Calu3 (cell line): ENCODE results near the gene CRELD2. TPM values are rescaled to one million over a fixed set of nuclear protein-coding genes. Genes with fewer than 3 reads are reported as not detected.

Source experiments
- BruUV-seq: library from RNA; stranded (reverse); fragments of 400-500 nt; replicated peaks from 2 replicates; lab custom pipeline; 2021; lab: Mats Ljungman, UMichigan
- CTCF ChIA-PET: fragments of 300-600 bp; sonication (Branson Sonifier 250); formaldehyde crosslinking; loops from one replicate; lab custom pipeline; 2022; ENCODE audit warnings: antibody characterized with exemption; lab: Charles Lee
- DNase-seq: peaks from one replicate; pipeline ENCODE4 v3.0.0; 2022
- H3K27ac Mint-ChIP-seq: one replicate; pipeline ENCODE4 v1.8.0; 2022; ENCODE audit warnings: mixed read lengths; ENCODE audit not compliant: unreplicated experiment
- H3K27me3 Mint-ChIP-seq: one replicate; pipeline ENCODE4 v1.8.0; 2022; ENCODE audit warnings: mixed read lengths; ENCODE audit not compliant: unreplicated experiment
- H3K36me3 Mint-ChIP-seq: one replicate; pipeline ENCODE4 v1.8.0; 2022; ENCODE audit warnings: mild to moderate bottlenecking, moderate library complexity, mixed read lengths; ENCODE audit not compliant: insufficient read depth, unreplicated experiment
- H3K4me1 Mint-ChIP-seq: one replicate; pipeline ENCODE4 v1.8.0; 2022; ENCODE audit warnings: mild to moderate bottlenecking, low read depth, mixed read lengths; ENCODE audit not compliant: unreplicated experiment
- H3K4me3 Mint-ChIP-seq: one replicate; pipeline ENCODE4 v1.8.0; 2022; ENCODE audit warnings: mild to moderate bottlenecking, low read depth, moderate library complexity, mixed read lengths; ENCODE audit not compliant: unreplicated experiment
- H3K9me3 Mint-ChIP-seq: one replicate; pipeline ENCODE4 v1.8.0; 2022; ENCODE audit warnings: low read depth, mixed read lengths; ENCODE audit not compliant: unreplicated experiment
- intact Hi-C: fragments of 100-400 bp; cut with micrococcal nuclease; formaldehyde crosslinking; loops from one replicate; pipeline ENCODE4 v1.10.0; 2022; ENCODE audit not compliant: unreplicated experiment
- total RNA-seq: library from RNA; stranded (reverse); gene quantifications from 2 replicates; pipeline ENCODE4 v1.2.3, GENCODE V29; 2022
- TF ChIP-seq, protein P1 (sequence below): fragments of 200-600 bp; IDR thresholded peaks from one replicate; pipeline ENCODE4 v1.8.0; 2022; ENCODE audit warnings: antibody characterized with exemption; ENCODE audit not compliant: unreplicated experiment

The CRELD2 gene
- total RNA-seq, 1 experiment from 2014 or later = 64.6 TPM

DNA sequence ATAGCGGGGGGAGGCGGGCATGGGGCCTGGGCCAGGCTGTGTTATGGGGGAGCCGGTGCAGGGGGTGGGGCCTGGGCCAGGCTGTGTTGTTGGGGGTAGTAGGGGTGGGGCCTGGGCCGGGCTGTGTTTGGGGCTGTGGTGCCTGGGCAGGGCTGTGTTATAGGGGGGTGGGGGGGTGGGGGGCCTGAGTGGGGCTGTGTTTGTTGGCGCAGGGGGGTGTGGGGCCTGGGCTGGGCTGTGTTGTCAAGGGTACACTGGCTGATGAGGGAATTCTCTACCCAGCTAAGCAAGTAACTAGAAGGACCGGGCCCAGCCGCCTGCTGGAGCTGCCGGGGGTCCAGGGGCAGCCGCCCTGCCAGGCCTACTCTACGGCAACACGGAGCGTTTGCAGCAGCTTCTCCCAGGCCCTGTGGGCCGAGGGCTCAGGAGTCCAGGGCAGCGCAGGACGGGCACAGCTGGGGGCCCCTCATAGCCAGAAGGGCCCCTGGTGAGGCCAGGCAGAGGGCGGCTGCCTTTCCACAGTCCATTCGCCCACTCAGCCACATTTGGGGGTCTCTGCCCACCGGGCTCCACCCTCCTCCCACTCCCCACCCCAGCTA is 32.1 kb downstream of the CRELD2 start:
- Mint-ChIP-seq H3K9me3 (no peaks in the 10 kb centered on the region), H3K36me3 (peaks cover 62% of the 10 kb centered on the region), H3K27me3 (no peaks in the 10 kb centered on the region), H3K27ac (peak overlapping the region; percentile 93), H3K4me1 (peaks cover 13% of the 10 kb centered on the region), H3K4me3 (peak overlapping the region; percentile 58)
- intact Hi-C loops = no loop called here
- CTCF ChIA-PET = interaction anchor here (0.7 to 3.7 kb wide), 7 partner anchors 12 to 80 kb away, joined by 3 to 30 read pairs (median 5); no protein-coding TSS in a partner anchor
- no TSS peak for BruUV-seq
- TF ChIP-seq, protein P1, sequence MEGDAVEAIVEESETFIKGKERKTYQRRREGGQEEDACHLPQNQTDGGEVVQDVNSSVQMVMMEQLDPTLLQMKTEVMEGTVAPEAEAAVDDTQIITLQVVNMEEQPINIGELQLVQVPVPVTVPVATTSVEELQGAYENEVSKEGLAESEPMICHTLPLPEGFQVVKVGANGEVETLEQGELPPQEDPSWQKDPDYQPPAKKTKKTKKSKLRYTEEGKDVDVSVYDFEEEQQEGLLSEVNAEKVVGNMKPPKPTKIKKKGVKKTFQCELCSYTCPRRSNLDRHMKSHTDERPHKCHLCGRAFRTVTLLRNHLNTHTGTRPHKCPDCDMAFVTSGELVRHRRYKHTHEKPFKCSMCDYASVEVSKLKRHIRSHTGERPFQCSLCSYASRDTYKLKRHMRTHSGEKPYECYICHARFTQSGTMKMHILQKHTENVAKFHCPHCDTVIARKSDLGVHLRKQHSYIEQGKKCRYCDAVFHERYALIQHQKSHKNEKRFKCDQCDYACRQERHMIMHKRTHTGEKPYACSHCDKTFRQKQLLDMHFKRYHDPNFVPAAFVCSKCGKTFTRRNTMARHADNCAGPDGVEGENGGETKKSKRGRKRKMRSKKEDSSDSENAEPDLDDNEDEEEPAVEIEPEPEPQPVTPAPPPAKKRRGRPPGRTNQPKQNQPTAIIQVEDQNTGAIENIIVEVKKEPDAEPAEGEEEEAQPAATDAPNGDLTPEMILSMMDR = no peak
- peak; percentile 40 for DNase-seq

DNA sequence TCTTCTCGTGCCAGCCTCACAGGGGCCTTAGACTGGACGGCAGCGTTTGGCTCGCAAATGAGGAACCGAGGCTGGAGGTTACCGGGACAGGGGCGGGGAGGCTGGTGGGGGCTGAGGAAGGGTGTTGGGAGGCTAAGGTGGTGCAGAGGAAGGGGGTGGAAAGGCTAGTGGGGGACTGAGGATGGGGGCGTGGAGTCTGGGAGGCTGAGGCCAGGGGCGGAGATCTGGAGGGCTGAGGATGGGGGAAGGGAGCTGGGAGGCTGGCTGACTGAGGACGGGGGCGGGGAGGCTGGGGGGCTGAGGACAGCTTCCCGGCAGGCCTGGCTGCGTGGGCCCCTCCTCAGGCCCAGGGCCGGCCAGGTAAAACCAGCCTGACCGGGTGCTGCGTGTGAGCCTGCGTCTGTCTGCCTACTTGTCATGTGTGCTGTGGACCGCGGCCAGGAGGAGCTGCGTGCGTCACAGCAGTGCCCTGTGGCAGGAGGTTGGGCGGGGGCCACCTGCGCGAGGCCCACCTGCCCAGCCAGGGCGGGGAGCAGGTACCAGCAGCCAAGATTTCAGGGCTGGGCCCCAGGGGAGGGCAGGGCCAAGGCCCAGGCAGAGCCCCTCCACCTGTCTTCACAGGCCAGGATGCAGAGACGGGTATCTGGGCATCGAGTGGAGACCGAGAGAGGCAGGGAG is 32.7 kb downstream of the CRELD2 start:
- Mint-ChIP-seq H3K36me3 (peaks cover 59% of the 10 kb centered on the region), H3K27me3 (no peaks in the 10 kb centered on the region), H3K4me1 (peaks cover 9% of the 10 kb centered on the region), H3K4me3 (peak overlapping the region; percentile 58), H3K27ac (peak overlapping the region; percentile 93), H3K9me3 (no peaks in the 10 kb centered on the region)
- intact Hi-C loops = no loop called here
- peak; percentile 98 for DNase-seq
- no TSS peak for BruUV-seq
- TF ChIP-seq, protein P1 = no peak
- CTCF ChIA-PET = interaction anchor here (0.6 to 3.7 kb wide), 9 partner anchors 11 to 79 kb away, joined by 3 to 30 read pairs (median 4); no protein-coding TSS in a partner anchor

DNA sequence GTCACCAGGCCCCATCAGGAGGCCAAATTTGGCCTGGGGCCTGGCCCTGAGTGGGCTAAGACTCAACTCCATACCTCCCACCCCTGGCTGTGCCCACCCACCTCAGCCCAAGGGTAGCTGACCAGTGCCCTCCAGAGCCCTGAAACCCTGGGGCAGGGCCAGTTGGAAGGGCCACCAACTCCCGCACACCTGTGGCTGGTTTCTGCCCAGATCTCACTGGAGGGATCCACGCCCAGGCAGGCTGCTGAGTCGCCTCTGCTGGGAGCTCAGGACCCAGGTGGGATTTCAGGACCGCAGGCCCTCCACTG is 33.2 kb downstream of the CRELD2 start:
- TF ChIP-seq, protein P1 = no peak
- CTCF ChIA-PET = interaction anchor here (0.6 to 3.7 kb wide), 9 partner anchors 10 to 78 kb away, joined by 3 to 30 read pairs (median 4); no protein-coding TSS in a partner anchor
- H3K4me3 Mint-ChIP-seq = peak overlapping the region; percentile 58
- H3K4me1 Mint-ChIP-seq = peaks cover 9% of the 10 kb centered on the region
- intact Hi-C loops = no loop called here
- H3K27ac Mint-ChIP-seq = peak overlapping the region; percentile 93
- H3K36me3 Mint-ChIP-seq = peaks cover 62% of the 10 kb centered on the region
- H3K27me3 Mint-ChIP-seq = no peaks in the 10 kb centered on the region
- TSS peak; percentile 91 for BruUV-seq
- peak; percentile 47 for DNase-seq
- no peaks in the 10 kb centered on the region for H3K9me3 Mint-ChIP-seq

DNA sequence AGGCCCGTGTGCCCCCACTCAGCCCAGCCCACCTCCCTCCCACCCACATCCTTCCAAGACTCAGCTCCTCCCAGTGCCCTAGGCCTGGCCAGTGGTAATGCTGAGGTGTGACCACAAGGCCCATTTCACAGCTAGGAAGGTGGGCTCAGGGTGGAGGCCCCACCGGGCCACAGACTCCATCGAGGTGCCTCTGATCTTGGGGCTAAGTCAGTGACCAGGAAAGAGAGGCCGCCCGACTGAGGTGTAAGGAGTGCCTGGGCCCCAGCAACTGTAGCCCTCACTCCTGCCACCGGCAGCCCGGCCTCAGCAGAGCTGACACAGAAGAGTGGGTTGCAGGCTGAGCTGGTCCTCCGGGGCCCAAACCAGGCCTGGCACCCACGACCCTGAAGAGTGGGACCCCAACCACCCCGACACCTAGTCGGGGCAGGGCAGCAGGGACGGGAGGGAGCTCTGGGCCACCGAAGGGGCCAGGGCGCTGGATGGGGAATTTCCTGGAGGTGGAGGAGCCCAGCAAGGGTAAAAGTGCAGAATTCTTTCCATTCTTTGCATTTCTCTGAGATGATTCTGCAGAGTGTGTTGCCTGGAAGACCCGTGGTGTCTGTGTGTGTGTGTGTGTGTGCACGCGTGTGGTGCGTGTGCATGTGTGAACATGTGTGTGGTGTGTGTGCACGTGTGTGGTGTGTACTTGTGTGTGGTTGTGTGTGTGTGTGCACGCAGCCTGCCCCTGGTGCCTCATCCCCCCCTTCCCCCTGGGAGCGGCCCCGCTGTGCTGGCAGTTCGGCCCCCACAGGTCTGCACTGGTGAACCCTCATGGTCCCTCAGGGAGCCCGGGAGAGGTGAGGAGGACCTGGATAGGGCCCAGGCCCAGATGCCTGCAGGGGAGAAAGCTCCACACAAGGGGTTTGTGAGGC is 33.8 kb downstream of the CRELD2 start:
- Mint-ChIP-seq H3K9me3 (no peaks in the 10 kb centered on the region), H3K4me1 (peaks cover 13% of the 10 kb centered on the region), H3K36me3 (peaks cover 68% of the 10 kb centered on the region), H3K4me3 (peak overlapping the region; percentile 58), H3K27ac (peak overlapping the region; percentile 93), H3K27me3 (no peaks in the 10 kb centered on the region)
- no TSS peak for BruUV-seq
- intact Hi-C loops = no loop called here
- CTCF ChIA-PET = interaction anchor here (0.9 to 3.7 kb wide), 8 partner anchors 10 to 78 kb away, joined by 3 to 30 read pairs (median 4); partner anchors contain the start of genes ALG12 and CRELD2
- DNase-seq = peak; percentile 79
- TF ChIP-seq, protein P1 = no peak
